ENCODE results near the gene TP53TG5. TPM values are rescaled to one million over a fixed set of nuclear protein-coding genes. Genes with fewer than 3 reads are reported as not detected.

TP53TG5 gene
- total RNA-seq, 2 experiments from 2014 or later: 0.29 TPM; not detected in 1

GRCh38 chr20:45338121-45339030 is 39.7 kb downstream of the TP53TG5 start:
- H3K9me3 Mint-ChIP-seq: no peaks in the 10 kb centered on the region
- H3K36me3 Mint-ChIP-seq (ENCODE audit: low read depth): peaks cover 18% of the 10 kb centered on the region
- peaks cover 8% of the 10 kb centered on the region for H3K4me1 Mint-ChIP-seq (ENCODE audit: low read depth)
- CTCF ChIA-PET: no interaction called here
- POLR2A ChIA-PET: no interaction called here
- ATAC-seq (no peak), DNase-seq (no peak)
- no peaks in the 10 kb centered on the region for H3K27me3 Mint-ChIP-seq
- TF ChIP-seq CTCF (IDR thresholded peaks at IDR 0.05): no peak
- H3K4me3 Mint-ChIP-seq: no peak overlapping the region
- H3K27ac Mint-ChIP-seq: no peak overlapping the region
- intact Hi-C loops (cut with micrococcal nuclease): no loop called here

- ATAC-seq (no peak), DNase-seq (no peak)
- Mint-ChIP-seq H3K9me3 (no peaks in the 10 kb centered on the region), H3K27me3 (no peaks in the 10 kb centered on the region), H3K36me3 (ENCODE audit: low read depth) (peaks cover 18% of the 10 kb centered on the region), H3K4me3 (no peak overlapping the region), H3K27ac (no peak overlapping the region), H3K4me1 (ENCODE audit: low read depth) (peaks cover 1% of the 10 kb centered on the region)
- POLR2A ChIA-PET: interaction anchor here (3.6 kb wide), 1 partner anchor 10 kb away, joined by 20 read pairs; the partner anchor contains the start of gene SDC4
- intact Hi-C loops (cut with micrococcal nuclease): no loop called here
- CTCF ChIA-PET: interaction anchor here (1.0 to 1.4 kb wide), 3 partner anchors 26 to 71 kb away, joined by 3 to 4 read pairs (median 4); partner anchors contain the start of genes DBNDD2 and SYS1
- no peak for TF ChIP-seq CTCF (IDR thresholded peaks at IDR 0.05)
Measured at GRCh38 chr20:45337367-45338120, 40.6 kb downstream of the TP53TG5 start.

GRCh38 chr20:45336530-45337366 is 41.4 kb downstream of the TP53TG5 start:
- no peak for ATAC-seq
- intact Hi-C loops (cut with micrococcal nuclease): no loop called here
- Mint-ChIP-seq H3K4me1 (ENCODE audit: low read depth) (no peaks in the 10 kb centered on the region), H3K36me3 (ENCODE audit: low read depth) (peaks cover 18% of the 10 kb centered on the region), H3K9me3 (no peaks in the 10 kb centered on the region), H3K4me3 (no peak overlapping the region), H3K27me3 (no peaks in the 10 kb centered on the region), H3K27ac (no peak overlapping the region)
- no peak for DNase-seq
- no peak for TF ChIP-seq CTCF (IDR thresholded peaks at IDR 0.05)
- CTCF ChIA-PET: interaction anchor here (1.0 to 1.4 kb wide), 3 partner anchors 26 to 71 kb away, joined by 3 to 4 read pairs (median 4); partner anchors contain the start of genes DBNDD2 and SYS1
- POLR2A ChIA-PET: interaction anchor here (0.8 to 3.6 kb wide), 2 partner anchors 11 to 17 kb away, joined by 3 to 20 read pairs; partner anchors contain the start of gene SDC4

- Mint-ChIP-seq H3K27ac (no peak overlapping the region), H3K27me3 (no peaks in the 10 kb centered on the region), H3K9me3 (no peaks in the 10 kb centered on the region), H3K4me1 (ENCODE audit: low read depth) (no peaks in the 10 kb centered on the region), H3K36me3 (ENCODE audit: low read depth) (peaks cover 33% of the 10 kb centered on the region), H3K4me3 (no peak overlapping the region)
- ChIA-PET CTCF (interaction anchor here (1.6 kb wide), 1 partner anchor 11 kb away, joined by 6 read pairs; no protein-coding TSS in a partner anchor), POLR2A (no interaction called here)
- intact Hi-C loops (cut with micrococcal nuclease): no loop called here
- no peak for ATAC-seq
- DNase-seq: no peak
- no peak for TF ChIP-seq CTCF (IDR thresholded peaks at IDR 0.05)
Measured at GRCh38 chr20:45330476-45330875, 47.6 kb downstream of the TP53TG5 start.

All from activated CD8-positive, alpha-beta T cell treated with anti-CD3 and anti-CD28 coated beads for 36 hours (primary cell).